HG03432 (cell line): ENCODE results near the gene OPRD1.
"Not testable (repeated sequence)": the region's sequence is repeated elsewhere in the genome, so short reads cannot be mapped to it uniquely, and the experiment has no call there.

Source experiments
- ATAC-seq: cut with Tn5 transposase; IDR thresholded peaks from one replicate; pipeline ENCODE4 v1.9.1; 2021; ENCODE audit warnings: mild to moderate bottlenecking, moderate library complexity; ENCODE audit not compliant: unreplicated experiment

OPRD1 gene

DNA sequence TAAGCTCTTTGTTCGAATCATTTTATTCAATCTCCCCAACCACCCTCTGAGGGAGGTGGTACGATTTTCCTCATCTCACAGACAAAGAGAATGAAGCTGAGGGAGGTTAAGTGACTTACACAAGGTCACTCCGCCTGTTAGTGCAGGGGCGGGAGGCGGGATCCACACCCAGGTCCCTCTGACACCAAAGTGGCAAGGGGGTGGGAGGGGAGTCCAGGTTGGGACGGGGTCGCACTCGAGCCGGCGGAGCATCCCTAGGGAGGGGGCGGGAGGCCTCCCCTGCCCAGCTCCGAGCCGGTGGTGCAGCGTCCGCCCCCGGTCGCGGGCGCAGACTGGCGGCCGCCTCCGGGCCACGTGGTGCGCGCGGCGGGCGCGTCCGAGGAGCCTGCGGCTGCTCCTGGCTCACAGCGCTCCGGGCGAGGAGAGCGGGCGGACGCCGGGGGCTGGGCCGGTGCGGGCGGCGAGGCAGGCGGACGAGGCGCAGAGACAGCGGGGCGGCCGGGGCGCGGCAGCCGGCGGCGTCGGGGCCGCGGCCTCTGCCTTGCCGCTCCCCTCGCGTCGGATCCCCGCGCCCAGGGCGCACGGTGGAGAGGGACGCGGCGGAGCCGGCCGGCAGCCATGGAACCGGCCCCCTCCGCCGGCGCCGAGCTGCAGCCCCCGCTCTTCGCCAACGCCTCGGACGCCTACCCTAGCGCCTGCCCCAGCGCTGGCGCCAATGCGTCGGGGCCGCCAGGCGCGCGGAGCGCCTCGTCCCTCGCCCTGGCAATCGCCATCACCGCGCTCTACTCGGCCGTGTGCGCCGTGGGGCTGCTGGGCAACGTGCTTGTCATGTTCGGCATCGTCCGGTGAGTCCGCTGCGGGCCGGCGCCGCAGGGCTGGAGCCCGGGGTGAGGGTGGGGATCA, at the start of gene OPRD1:
TSS of gene OPRD1 (plus strand) at position 405 of the 903 bp plus-strand sequence. CDS start at position 619, 214 bp downstream.
- no peak for ATAC-seq

DNA sequence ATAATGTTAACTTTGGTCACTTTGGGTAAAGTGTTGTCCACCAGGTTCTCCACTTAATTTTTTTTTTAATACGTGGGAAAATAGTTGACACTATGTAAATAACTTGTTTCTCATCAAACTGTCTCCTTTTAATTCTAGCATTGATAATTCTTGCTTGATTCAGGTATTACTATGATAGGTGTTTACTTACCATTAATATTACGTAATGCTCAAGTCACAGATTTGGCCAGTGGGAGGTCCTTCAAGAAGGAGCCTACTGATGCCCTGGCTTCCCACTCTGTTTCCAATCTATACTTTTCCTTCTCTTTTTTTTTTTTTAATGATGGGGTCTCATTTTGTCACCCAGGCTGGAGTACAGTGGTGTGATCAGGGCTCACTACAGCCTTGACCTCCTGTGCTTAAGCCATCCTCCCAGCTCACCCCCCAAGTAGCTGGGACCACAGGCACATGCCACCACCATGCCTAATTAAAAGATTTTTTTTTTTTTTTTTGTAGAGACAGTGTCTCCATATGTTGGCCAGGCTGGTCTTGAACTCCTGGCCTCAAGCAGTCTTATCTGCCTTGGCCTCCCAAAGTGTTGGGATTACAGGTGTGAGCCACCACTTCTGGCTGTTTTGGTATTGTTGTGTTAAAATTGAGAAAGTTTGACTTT, 45.3 kb upstream of the OPRD1 start:
- ATAC-seq, result no peak

DNA sequence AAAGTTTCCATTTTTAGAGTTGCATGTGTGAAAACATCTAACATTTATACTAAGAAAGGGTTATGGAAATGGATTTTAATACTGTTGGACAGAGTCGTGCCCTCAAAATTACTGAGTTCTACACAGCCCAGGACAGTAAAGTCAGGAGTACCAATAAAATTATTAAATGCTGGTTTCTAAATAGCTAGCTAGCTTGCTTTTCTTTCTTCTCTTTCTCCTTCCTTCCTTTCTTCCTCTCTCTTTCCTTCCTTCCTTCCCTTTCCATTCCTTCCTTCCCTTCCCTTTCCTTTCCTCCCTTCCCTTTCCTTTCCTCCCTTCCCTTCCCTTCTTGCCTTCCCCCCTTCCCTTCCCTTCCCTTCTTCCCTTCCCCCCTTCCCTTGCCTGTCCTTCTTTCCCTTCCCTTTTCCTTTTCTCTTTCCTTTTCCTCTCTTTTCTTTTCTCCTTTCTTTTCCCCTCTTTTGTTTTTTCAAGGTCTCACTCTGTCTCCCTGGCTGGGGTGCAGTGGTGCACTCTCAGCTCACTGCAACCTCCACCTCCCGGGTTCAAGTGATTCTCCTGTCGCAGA, 41.3 kb upstream of the OPRD1 start:
- ATAC-seq, result no peak

- ATAC-seq, result not testable (repeated sequence)
Measured at GRCh38 chr1:28771921-28772320, 40.0 kb upstream of the OPRD1 start.

DNA sequence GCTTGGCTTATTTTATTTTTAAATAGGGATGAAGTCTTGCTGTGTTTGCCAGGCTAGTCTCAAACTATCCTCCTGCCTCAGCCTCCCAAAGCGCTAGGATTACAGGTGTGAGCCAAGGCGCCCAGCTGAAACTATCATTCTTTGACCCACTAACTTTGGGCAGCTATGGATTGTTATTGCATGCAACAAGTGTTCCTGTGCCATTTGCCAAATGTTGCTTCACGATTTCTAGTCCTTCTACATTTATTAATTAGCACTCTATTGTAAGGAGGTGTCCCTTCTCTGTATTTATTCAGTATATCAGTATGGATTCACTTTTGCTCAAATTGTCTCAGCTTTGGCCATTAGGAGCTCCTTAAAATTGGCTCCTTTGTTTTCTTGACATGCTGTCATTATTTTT, 38.9 kb upstream of the OPRD1 start:
- no peak for ATAC-seq

DNA sequence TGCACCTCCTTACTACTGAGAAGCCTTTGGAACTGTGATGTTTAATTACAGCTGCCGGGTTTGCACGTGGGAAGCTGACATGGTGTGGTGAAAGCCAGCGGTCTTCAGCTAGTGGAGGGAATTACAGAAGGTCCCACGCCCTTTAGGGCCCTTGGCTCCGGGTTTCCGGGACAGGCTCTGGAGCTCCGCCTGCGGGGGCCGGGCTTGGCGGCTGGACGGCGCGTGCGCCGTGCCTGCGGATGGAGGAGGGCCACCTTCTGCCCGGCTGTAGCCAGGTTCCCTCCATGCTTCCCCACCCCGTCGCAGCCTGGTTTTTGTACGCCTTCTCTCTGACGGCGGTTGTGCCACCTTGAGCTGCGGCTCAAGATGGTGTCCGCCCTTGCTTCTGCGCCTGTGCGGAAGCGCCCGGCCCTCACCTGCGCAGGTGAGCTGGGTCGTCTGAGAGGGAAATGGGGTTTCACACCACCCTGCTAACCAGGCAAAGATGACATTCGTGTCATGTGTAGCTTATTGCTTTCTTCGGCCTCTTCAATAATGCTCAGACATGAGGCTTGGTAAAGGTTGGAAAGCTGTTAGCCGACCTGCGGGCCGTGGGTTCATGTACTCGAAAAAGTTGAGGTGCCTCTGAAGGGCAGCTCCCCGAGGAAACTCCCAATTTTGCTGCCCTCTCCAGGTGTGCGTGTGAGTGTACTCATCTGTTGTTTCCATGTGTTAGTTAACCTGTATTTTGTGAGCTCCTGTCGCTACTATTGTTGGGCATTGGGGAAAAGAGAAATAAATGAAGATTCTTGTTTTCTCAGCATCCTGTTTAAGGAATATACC, 36.6 kb upstream of the OPRD1 start:
- ATAC-seq, result peak; percentile 44

- ATAC-seq, result no peak
Measured at GRCh38 chr1:28776341-28776740, 35.6 kb upstream of the OPRD1 start.

DNA sequence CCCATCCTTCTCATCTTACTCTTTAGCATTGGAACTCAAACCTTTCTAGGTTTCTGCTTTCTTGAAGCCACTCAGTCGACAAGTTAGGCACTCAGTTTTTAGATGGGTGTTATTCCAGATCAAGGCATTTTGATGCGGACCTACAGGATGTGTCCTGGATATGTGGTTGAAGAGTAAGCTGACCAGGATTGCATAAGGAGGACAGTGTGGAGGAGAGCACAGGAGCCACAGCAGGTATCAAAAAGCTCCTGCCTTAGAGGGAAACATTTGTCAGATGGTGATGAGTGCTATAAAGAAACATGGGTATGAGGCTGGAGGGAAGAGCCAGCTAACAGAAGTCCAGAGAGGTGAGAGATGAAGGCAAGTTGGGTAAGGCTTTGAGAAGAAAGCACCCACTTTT, 33.9 kb upstream of the OPRD1 start:
- ATAC-seq, result no peak

DNA sequence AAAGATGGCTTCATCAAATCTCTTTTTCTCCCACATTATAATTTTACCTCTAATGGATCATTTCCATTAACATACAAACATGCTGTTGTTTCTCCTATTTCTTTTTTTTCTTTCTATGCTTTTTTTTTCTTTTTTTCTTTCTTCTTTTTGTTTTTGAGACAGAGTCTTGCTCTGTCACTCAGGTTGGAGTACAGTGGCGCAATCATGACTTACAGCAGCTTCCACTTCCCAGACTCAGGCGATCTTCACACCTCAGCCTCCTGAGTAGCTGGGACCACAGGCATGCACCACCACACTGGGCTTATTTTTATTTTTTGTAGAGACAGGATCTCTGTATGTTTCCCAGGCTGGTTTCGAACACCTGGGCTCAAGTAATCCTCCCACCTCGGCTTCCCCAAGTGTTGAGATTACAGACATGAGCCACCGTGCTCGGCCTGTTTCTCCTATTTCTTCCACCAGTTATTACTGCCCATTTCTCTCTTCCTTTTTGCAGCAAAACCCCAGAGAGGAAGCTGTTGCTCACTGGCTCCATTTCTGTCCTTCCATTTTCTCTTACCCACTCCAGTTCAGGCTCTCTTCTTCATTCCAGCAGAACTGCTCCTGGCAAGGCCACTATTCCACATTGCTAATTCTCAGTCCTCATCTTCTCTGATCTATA, 32.1 kb upstream of the OPRD1 start:
- no peak for ATAC-seq

GRCh38 chr1:28781305-28781704, 30.7 kb upstream of the OPRD1 start:
- ATAC-seq, result no peak

DNA sequence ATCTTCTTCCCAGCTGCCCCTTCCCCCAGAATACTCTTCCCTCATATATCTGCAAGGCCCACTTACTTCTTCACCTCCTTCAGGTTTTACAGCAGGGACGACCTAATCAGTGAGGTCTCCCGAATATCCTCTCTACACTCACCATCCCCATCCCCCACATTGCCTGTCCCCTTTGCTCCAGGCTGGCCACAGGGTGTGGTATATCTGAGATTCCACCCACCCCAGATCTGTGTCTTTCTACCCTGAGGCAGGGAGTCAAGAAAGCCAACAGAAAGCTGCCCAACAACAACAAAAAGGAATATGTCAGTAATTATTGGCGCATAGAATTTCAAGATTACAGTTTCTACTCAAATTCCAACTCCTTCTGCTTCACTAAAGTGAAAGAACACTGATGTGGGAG, 30.0 kb upstream of the OPRD1 start:
- ATAC-seq, result no peak

DNA sequence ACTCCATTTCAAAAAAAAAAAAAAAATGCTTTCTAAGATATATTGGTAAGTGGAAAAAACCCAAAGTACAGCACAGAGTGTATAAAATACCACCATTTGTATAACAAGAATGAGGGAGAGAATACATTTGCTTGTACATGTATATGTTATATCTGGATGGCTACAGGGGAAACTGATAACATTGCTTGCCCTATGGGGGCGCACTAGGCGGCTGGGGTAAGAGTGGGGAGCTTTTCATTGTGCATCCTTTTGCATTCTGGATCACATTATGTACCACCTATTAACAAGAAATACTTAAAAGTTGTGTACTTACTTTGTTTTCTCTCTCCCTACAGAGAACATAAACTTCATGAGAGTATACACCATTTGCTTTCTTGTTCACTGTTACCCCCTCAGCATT, 28.6 kb upstream of the OPRD1 start:
- no peak for ATAC-seq

GRCh38 chr1:28789412-28789811, 22.6 kb upstream of the OPRD1 start:
- ATAC-seq, result no peak

- ATAC-seq, result no peak
Measured at GRCh38 chr1:28789816-28790215, 22.2 kb upstream of the OPRD1 start.

- no peak for ATAC-seq
Measured at GRCh38 chr1:28790377-28791035, 21.5 kb upstream of the OPRD1 start.

DNA sequence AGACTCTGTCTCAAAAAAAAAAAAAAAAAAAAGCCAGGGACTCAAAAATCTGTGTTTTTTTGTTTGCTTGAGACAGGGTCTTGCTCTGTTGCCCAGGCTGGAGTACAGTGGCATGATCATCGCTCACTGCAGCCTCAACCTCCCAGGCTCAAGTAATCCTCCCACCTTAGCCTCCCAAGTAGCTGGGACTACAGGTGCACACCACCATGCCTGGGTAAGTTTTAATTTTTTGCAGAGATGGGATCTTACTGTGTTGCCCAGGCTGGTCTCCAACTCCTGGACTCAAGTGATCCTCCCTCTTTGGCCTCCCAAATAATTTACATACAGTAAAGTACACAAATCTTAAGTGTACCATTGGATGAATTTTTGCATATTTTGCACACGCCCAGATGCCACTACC, 20.0 kb upstream of the OPRD1 start:
- not testable (repeated sequence) for ATAC-seq

DNA sequence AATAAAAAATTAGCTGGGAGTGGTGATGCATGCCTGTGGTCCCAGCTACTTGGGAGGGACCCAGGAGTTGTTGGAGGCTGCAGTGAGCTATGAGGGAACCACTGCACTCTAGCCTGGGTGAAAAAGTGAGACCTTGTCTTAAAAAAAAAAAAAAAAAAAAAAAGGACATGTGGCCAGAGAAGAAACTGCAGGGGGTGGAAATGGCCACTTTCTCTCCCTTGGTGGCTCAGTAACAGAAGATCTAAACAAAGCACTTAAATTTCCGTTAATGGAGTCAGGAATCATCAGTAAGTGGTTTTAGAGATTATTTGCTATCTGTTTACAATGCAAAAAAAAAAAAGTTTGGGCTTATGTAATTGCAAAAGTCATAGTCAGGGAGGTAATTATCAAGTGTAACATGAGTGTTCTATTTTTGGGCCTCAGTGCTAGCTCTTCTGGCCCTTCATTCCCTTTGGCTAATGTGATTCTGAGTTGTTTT, 19.3 kb upstream of the OPRD1 start:
- ATAC-seq, result no peak

GRCh38 chr1:28794582-28794981, 17.4 kb upstream of the OPRD1 start:
- not testable (repeated sequence) for ATAC-seq

GRCh38 chr1:28796352-28797211, 15.4 kb upstream of the OPRD1 start:
- ATAC-seq, result no peak
